IMR-90 (cell line): Measurements from ENCODE around the gene PXYLP1. TPM values are rescaled to one million over a fixed set of nuclear protein-coding genes. Genes with fewer than 3 reads are reported as not detected.
A peak's percentile ranks its signal among the peaks of the same experiment; 100 is the strongest.

Source experiments
- ATAC-seq: fragments of 200-7000 bp; cut with Tn5 transposase; 2 replicates; pipeline ENCODE4 v1.9.1; 2020; ENCODE audit warnings: low read depth, mild to moderate bottlenecking, moderate library complexity
- BruUV-seq: library from RNA; stranded (reverse); fragments of 400-500 nt; replicated peaks from 2 replicates; lab custom pipeline; 2021; lab: Mats Ljungman, UMichigan
- CTCF ChIA-PET: fragments of 300-600 bp; formaldehyde crosslinking; extraction: SDS; loops from one replicate; lab custom pipeline; 2021; ENCODE audit warnings: antibody characterized with exemption; lab: Yijun Ruan, JAX
- POLR2A ChIA-PET: fragments of 300-600 bp; sonication (Branson Sonifier 250); formaldehyde crosslinking; loops from one replicate; lab custom pipeline; 2022; ENCODE audit warnings: antibody characterized with exemption; ENCODE audit not compliant: unreplicated experiment; lab: Charles Lee
- DNase-seq: peaks from one replicate; pipeline ENCODE4 v3.0.0; 2013
- H2AFZ ChIP-seq: replicated peaks from 2 replicates; pipeline ENCODE3; 2013; ENCODE audit warnings: low read length, mild to moderate bottlenecking; ENCODE audit not compliant: poor library complexity
- H2AK5ac ChIP-seq: 2 replicates; pipeline ENCODE4 v1.6.1; 2013; ENCODE audit warnings: low read depth, low read length, inconsistent platforms
- H2AK9ac ChIP-seq: replicated peaks from 2 replicates; pipeline ENCODE3; 2013; ENCODE audit warnings: mild to moderate bottlenecking, low read depth, low read length, moderate library complexity; ENCODE audit not compliant: poor library complexity
- H2BK120ac ChIP-seq: 2 replicates; pipeline ENCODE4 v1.6.1; 2013; ENCODE audit warnings: low read depth, low read length, inconsistent platforms
- H2BK15ac ChIP-seq: 3 replicates; pipeline ENCODE4 v1.6.1; 2013; ENCODE audit warnings: low read depth, low read length, inconsistent platforms
- H2BK20ac ChIP-seq: 2 replicates; pipeline ENCODE4 v1.6.1; 2013; ENCODE audit warnings: low read depth, mild to moderate bottlenecking, inconsistent platforms, low read length, moderate library complexity
- H2BK5ac ChIP-seq: 2 replicates; pipeline ENCODE4 v1.6.1; 2013; ENCODE audit warnings: mild to moderate bottlenecking, low read depth, low read length, inconsistent platforms; ENCODE audit not compliant: poor library complexity, severe bottlenecking
- H3K14ac ChIP-seq: replicated peaks from 2 replicates; pipeline ENCODE4 v1.6.1; 2013; ENCODE audit warnings: low read depth, low read length, inconsistent platforms
- H3K18ac ChIP-seq: 2 replicates; pipeline ENCODE4 v1.6.1; 2013; ENCODE audit warnings: low read depth, low read length, control low read depth
- H3K23ac ChIP-seq: 2 replicates; pipeline ENCODE4 v1.6.1; 2013; ENCODE audit warnings: low read depth, low read length, inconsistent platforms
- H3K27ac ChIP-seq: 2 replicates; pipeline ENCODE4 v1.5.1; 2013; ENCODE audit warnings: mild to moderate bottlenecking, control low read depth, low read length; ENCODE audit not compliant: insufficient read depth
- H3K27me3 ChIP-seq: 2 replicates; pipeline ENCODE4 v1.6.1; 2013; ENCODE audit warnings: low read length; ENCODE audit not compliant: control insufficient read depth, insufficient read depth
- H3K36me3 ChIP-seq: 2 replicates; pipeline ENCODE4 v1.6.1; 2013; ENCODE audit warnings: low read length, mixed read lengths; ENCODE audit not compliant: control insufficient read depth, insufficient read depth
- H3K4ac ChIP-seq: 2 replicates; pipeline ENCODE4 v1.6.1; 2013; ENCODE audit warnings: low read depth, low read length, inconsistent platforms
- H3K4me1 ChIP-seq: 2 replicates; pipeline ENCODE4 v1.6.1; 2013; ENCODE audit warnings: low read length, mixed read lengths; ENCODE audit not compliant: control insufficient read depth, insufficient read depth
- H3K4me2 ChIP-seq: 2 replicates; pipeline ENCODE4 v1.6.1; 2013; ENCODE audit warnings: low read depth, mild to moderate bottlenecking, control low read depth, low read length, moderate library complexity
- H3K4me3 ChIP-seq: 2 replicates; pipeline ENCODE4 v1.5.1; 2013; ENCODE audit warnings: low read depth, mild to moderate bottlenecking, control low read depth, low read length, moderate library complexity; ENCODE audit not compliant: insufficient read depth
- H3K56ac ChIP-seq: 2 replicates; pipeline ENCODE4 v1.6.1; 2013; ENCODE audit warnings: low read length, inconsistent platforms; ENCODE audit not compliant: insufficient read depth; ENCODE audit errors: extremely low read depth
- H3K79me1 ChIP-seq, 2 experiments: 2 replicates each; pipeline ENCODE4 v1.6.1; 2013; ENCODE audit warnings: low read length in 2 of 2, inconsistent platforms in 1 of 2, low read depth in 1 of 2
- H3K9ac ChIP-seq: 2 replicates; pipeline ENCODE4 v1.6.1; 2013; ENCODE audit warnings: low read depth, low read length, control low read depth
- H3K9me1 ChIP-seq: 2 replicates; pipeline ENCODE4 v1.6.1; 2013; ENCODE audit warnings: low read length, inconsistent platforms; ENCODE audit not compliant: insufficient read depth
- H3K9me3 ChIP-seq: 2 replicates; pipeline ENCODE4 v1.6.1; 2013; ENCODE audit warnings: low read length; ENCODE audit not compliant: control insufficient read depth, insufficient read depth
- H4K20me1 ChIP-seq: 2 replicates; pipeline ENCODE4 v1.6.1; 2013; ENCODE audit warnings: low read length, inconsistent platforms; ENCODE audit not compliant: insufficient read depth
- H4K5ac ChIP-seq: 2 replicates; pipeline ENCODE4 v1.6.1; 2013; ENCODE audit warnings: mild to moderate bottlenecking, low read depth, low read length, control low read depth
- H4K8ac ChIP-seq, 2 experiments: 2 replicates each; pipeline ENCODE4 v1.6.1; 2013; ENCODE audit warnings: low read depth in 2 of 2, low read length in 2 of 2, control low read depth in 1 of 2, inconsistent platforms in 1 of 2
- H4K91ac ChIP-seq: 2 replicates; pipeline ENCODE4 v1.6.1; 2013; ENCODE audit warnings: low read depth, low read length, inconsistent platforms; ENCODE audit not compliant: insufficient read depth
- BHLHE40 ChIP-seq: fragments of 150-350 bp; IDR thresholded peaks from 2 replicates; pipeline ENCODE4 v1.6.1; 2016; ENCODE audit warnings: mild to moderate bottlenecking, low read depth, low read length
- CHD1 ChIP-seq: IDR thresholded peaks from 2 replicates; pipeline ENCODE4 v1.6.1; 2012; ENCODE audit warnings: low read depth, low read length, improper control_type of control experiment
- CTCF ChIP-seq: conservative IDR thresholded peaks from 2 replicates; pipeline ENCODE4 v1.5.1; 2012; ENCODE audit warnings: mild to moderate bottlenecking, low read depth, low read length, improper control_type of control experiment
- FOS ChIP-seq: fragments of 150-350 bp; IDR thresholded peaks from 2 replicates; pipeline ENCODE4 v1.6.1; 2016; ENCODE audit warnings: low read depth, low read length
- MAFK ChIP-seq: IDR thresholded peaks from 2 replicates; pipeline ENCODE4 v1.6.1; 2012; ENCODE audit warnings: low read depth, low read length, improper control_type of control experiment
- MAZ ChIP-seq: IDR thresholded peaks from 2 replicates; pipeline ENCODE4 v1.6.1; 2012; ENCODE audit warnings: low read depth, mild to moderate bottlenecking, low read length, improper control_type of control experiment, moderate library complexity, borderline replicate concordance
- MXI1 ChIP-seq: IDR thresholded peaks from 2 replicates; pipeline ENCODE4 v1.6.1; 2012; ENCODE audit warnings: low read depth, mild to moderate bottlenecking, low read length, moderate library complexity, borderline replicate concordance
- POLR2A ChIP-seq: IDR thresholded peaks from 2 replicates; pipeline ENCODE4 v1.6.1; 2012; ENCODE audit warnings: mild to moderate bottlenecking, low read depth, low read length
- RAD21 ChIP-seq: IDR thresholded peaks from 2 replicates; pipeline ENCODE4 v1.6.1; 2012; ENCODE audit warnings: low read length, improper control_type of control experiment
- RCOR1 ChIP-seq: IDR thresholded peaks from 2 replicates; pipeline ENCODE4 v1.6.1; 2012; ENCODE audit warnings: mild to moderate bottlenecking, low read length, improper control_type of control experiment; ENCODE audit not compliant: insufficient replicate concordance
- RFX5 ChIP-seq: IDR thresholded peaks from 2 replicates; pipeline ENCODE4 v1.8.0; 2012; ENCODE audit warnings: low read depth, mild to moderate bottlenecking, low read length, moderate library complexity
- SMC3 ChIP-seq: fragments of 150-350 bp; IDR thresholded peaks from 2 replicates; pipeline ENCODE4 v1.6.1; 2016; ENCODE audit warnings: low read depth, mild to moderate bottlenecking, antibody characterized with exemption, low read length, moderate library complexity
- WGBS, 2 experiments: methylation state at CpG; one replicate each; pipeline versions ENCODE4 v1.1.5 to v1.1.7; 2013; ENCODE audit warnings: missing lambda C conversion rate in 2 of 2; ENCODE audit not compliant: insufficient read length in 1 of 2; ENCODE audit errors: extremely low coverage in 2 of 2; 5-methylcytosine and 5-hydroxymethylcytosine counted together
- dilution Hi-C: fragments of 300-500 bp; cut with HindIII; formaldehyde crosslinking; loops from one replicate; pipeline ENCODE4 v1.14.3; 2018; ENCODE audit warnings: low sequenced_read_pairs; ENCODE audit not compliant: unreplicated experiment
- in situ Hi-C: fragments of 300-500 bp; cut with MboI; formaldehyde crosslinking; loops from 3 replicates; pipeline ENCODE4 v1.14.3; 2019; ENCODE audit warnings: low sequenced_read_pairs, inconsistent platforms, mixed read lengths
- intact Hi-C: fragments of 100-400 bp; cut with micrococcal nuclease; formaldehyde crosslinking; loops from 2 replicates; pipeline ENCODE4 v1.10.0; 2022
- polyA plus RNA-seq, 3 experiments: library from polyadenylated mRNA; depleted of rRNA; stranded (reverse); fragments of >200 nt; gene quantifications; 2 replicates each; pipeline ENCODE4 v1.2.3, GENCODE V29; 2012; ENCODE audit warnings: low replicate concordance in 1 of 3
- total RNA-seq: library from RNA; depleted of rRNA; stranded (reverse); fragments of >200 nt; gene quantifications from 2 replicates; pipeline ENCODE4 v1.2.3, GENCODE V29; 2012
- TF ChIP-seq, protein P1 (sequence below): fragments of 150-350 bp; IDR thresholded peaks from 2 replicates; pipeline ENCODE4 v1.6.1; 2016; ENCODE audit warnings: low read depth, mild to moderate bottlenecking, low read length, moderate library complexity, borderline replicate concordance
- TF ChIP-seq, protein P2 (sequence below): fragments of 150-350 bp; IDR thresholded peaks from 2 replicates; pipeline ENCODE4 v1.6.1; 2017; ENCODE audit warnings: mild to moderate bottlenecking, antibody characterized with exemption, low read length, low read depth

Gene PXYLP1
- total and polyA plus RNA-seq, 2 of the 4 experiments (the other 2 are of a cell fraction) = 11.7 to 15.6 TPM

GRCh38 chr3:141240687-141241615 lies 9.3 kb downstream of the PXYLP1 start:
- Histone ChIP-seq H3K27ac (no peak overlapping the region), H2BK15ac (no peak overlapping the region), H2AK9ac (no peak overlapping the region), H3K4ac (no peak overlapping the region; the same call in 1 of the 2 replicates), H3K9ac (no peak overlapping the region), H3K4me1 (peaks cover 17% of the 10 kb centered on the region), H2AFZ (no peak overlapping the region), H2BK120ac (no peak overlapping the region), H3K4me2 (no peak overlapping the region), H4K20me1 (0 out of 2 replicates have a peak, but pooled peaks cover 4% of the 10 kb centered on the region), H3K56ac (no peak overlapping the region), H3K79me1 (peaks cover 0 to 16% of the 10 kb centered on the region in 2 experiments; a peak in 2 of 4 replicates), H4K91ac (no peak overlapping the region), H3K18ac (no peak overlapping the region), H3K14ac (peak overlapping the region; percentile 49; the same call in 1 of the 2 replicates), H3K23ac (no peak overlapping the region), H2AK5ac (peak overlapping the region; percentile 61), H3K4me3 (no peak overlapping the region), H2BK5ac (no peak overlapping the region), H3K36me3 (peaks cover under 1% of the 10 kb centered on the region; the same call in 1 of the 2 replicates), H3K9me1 (peaks cover 24% of the 10 kb centered on the region), H4K5ac (no peak overlapping the region), H2BK20ac (no peak overlapping the region; the same call in 1 of the 2 replicates), H3K27me3 (no peaks in the 10 kb centered on the region), H4K8ac (0 out of 4 replicates have a peak overlapping the region, but pooled peaks of 1 of the 2 experiments have one; percentile 5), H3K9me3 (no peaks in the 10 kb centered on the region)
- BruUV-seq = no TSS peak
- dilution Hi-C loops (no loop called here), intact Hi-C loops (no loop called here), in situ Hi-C loops (no loop called here)
- no CpG with 5 or more reads among the region's 5 CpGs for WGBS, 2 experiments
- POLR2A ChIA-PET = no interaction called here
- no peak; the same call in 1 of the 2 replicates for ATAC-seq
- CTCF ChIA-PET = no interaction called here
- peak; percentile 60 for DNase-seq
- TF ChIP-seq SMC3 (no peak), POLR2A (no peak), MAFK (no peak), CHD1 (no peak), RFX5 (no peak), RCOR1 (no peak), FOS (no peak), BHLHE40 (no peak), MXI1 (no peak), MAZ (no peak), RAD21 (no peak), CTCF (no peak)
- TF ChIP-seq, protein P1, sequence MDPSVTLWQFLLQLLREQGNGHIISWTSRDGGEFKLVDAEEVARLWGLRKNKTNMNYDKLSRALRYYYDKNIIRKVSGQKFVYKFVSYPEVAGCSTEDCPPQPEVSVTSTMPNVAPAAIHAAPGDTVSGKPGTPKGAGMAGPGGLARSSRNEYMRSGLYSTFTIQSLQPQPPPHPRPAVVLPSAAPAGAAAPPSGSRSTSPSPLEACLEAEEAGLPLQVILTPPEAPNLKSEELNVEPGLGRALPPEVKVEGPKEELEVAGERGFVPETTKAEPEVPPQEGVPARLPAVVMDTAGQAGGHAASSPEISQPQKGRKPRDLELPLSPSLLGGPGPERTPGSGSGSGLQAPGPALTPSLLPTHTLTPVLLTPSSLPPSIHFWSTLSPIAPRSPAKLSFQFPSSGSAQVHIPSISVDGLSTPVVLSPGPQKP = no peak
- TF ChIP-seq, protein P2, sequence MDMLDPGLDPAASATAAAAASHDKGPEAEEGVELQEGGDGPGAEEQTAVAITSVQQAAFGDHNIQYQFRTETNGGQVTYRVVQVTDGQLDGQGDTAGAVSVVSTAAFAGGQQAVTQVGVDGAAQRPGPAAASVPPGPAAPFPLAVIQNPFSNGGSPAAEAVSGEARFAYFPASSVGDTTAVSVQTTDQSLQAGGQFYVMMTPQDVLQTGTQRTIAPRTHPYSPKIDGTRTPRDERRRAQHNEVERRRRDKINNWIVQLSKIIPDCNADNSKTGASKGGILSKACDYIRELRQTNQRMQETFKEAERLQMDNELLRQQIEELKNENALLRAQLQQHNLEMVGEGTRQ = no peak
